Measurements from ENCODE around the gene EFCAB8.

DNA sequence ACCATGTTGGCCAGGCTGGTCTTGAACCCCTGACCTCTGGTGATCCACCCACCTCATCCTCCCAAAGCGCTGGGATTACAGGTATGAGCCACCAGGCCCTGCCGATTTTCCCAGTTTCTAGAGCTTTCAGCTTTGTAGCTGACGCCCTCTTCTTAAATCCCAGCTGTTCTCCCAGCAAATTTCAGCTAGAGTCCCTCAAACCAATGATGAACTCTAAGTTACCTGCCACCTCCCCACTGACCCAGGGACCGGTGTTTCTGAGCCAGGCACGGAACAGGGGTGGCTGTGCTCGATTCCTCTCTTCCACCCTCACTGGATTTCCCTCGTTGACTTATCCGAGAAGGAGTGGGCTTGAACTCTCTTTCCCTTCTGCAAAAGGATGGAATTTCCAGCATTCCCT, 106.4 kb downstream of the EFCAB8 start:
- TF ChIP-seq TCF12 (IDR thresholded peaks at IDR 0.05; ENCODE audit: low read depth) (no peak), RAD21 (IDR thresholded peaks at IDR 0.05; ENCODE audit: low read depth) (no peak), YY1 (IDR thresholded peaks at IDR 0.05; ENCODE audit: low read depth) (no peak), CREB1 (IDR thresholded peaks at IDR 0.05; ENCODE audit: low read depth) (no peak), CEBPB (IDR thresholded peaks at IDR 0.05) (no peak), NFIC (IDR thresholded peaks at IDR 0.05) (no peak), EP300 (IDR thresholded peaks at IDR 0.05; ENCODE audit: borderline replicate concordance) (no peak), ZBTB7A (IDR thresholded peaks at IDR 0.05; ENCODE audit: low read depth) (no peak), FOXM1 (IDR thresholded peaks at IDR 0.05; ENCODE audit: borderline replicate concordance, low read depth) (no peak)
- TF ChIP-seq, protein P1, sequence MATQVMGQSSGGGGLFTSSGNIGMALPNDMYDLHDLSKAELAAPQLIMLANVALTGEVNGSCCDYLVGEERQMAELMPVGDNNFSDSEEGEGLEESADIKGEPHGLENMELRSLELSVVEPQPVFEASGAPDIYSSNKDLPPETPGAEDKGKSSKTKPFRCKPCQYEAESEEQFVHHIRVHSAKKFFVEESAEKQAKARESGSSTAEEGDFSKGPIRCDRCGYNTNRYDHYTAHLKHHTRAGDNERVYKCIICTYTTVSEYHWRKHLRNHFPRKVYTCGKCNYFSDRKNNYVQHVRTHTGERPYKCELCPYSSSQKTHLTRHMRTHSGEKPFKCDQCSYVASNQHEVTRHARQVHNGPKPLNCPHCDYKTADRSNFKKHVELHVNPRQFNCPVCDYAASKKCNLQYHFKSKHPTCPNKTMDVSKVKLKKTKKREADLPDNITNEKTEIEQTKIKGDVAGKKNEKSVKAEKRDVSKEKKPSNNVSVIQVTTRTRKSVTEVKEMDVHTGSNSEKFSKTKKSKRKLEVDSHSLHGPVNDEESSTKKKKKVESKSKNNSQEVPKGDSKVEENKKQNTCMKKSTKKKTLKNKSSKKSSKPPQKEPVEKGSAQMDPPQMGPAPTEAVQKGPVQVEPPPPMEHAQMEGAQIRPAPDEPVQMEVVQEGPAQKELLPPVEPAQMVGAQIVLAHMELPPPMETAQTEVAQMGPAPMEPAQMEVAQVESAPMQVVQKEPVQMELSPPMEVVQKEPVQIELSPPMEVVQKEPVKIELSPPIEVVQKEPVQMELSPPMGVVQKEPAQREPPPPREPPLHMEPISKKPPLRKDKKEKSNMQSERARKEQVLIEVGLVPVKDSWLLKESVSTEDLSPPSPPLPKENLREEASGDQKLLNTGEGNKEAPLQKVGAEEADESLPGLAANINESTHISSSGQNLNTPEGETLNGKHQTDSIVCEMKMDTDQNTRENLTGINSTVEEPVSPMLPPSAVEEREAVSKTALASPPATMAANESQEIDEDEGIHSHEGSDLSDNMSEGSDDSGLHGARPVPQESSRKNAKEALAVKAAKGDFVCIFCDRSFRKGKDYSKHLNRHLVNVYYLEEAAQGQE (IDR thresholded peaks at IDR 0.05; ENCODE audit: low read depth): no peak
- TF ChIP-seq, protein P2, sequence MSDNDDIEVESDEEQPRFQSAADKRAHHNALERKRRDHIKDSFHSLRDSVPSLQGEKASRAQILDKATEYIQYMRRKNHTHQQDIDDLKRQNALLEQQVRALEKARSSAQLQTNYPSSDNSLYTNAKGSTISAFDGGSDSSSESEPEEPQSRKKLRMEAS (IDR thresholded peaks at IDR 0.05): no peak

All from Ishikawa (cell line).